ENCODE results near the gene MYH10.

The MYH10 gene

GRCh38 chr17:8588877-8589554 lies 41.5 kb downstream of the MYH10 start (continued):
- TF ChIP-seq ZNF639 (tag by site-specific recombination; IDR thresholded peaks at IDR 0.05) = no peak

- H3K4me3 ChIP-seq (ENCODE audit: low read depth, low read length) = no peak overlapping the region
- CTCF ChIA-PET = no interaction called here
- no peaks in the 10 kb centered on the region for H3K9me3 ChIP-seq (ENCODE audit: control insufficient read depth, insufficient read depth, low read depth, low read length)
- TF ChIP-seq ZNF830 (tag by site-specific recombination; IDR thresholded peaks at IDR 0.05; ENCODE audit: low read depth) = no peak
- no peak for TF ChIP-seq ZNF639 (tag by site-specific recombination; IDR thresholded peaks at IDR 0.05)
- no peak for TF ChIP-seq ZSCAN4 (tag by site-specific recombination; IDR thresholded peaks at IDR 0.05)
- no peak for TF ChIP-seq TSHZ1 (tag by site-specific recombination; IDR thresholded peaks at IDR 0.05; ENCODE audit: borderline replicate concordance)
- no peak for TF ChIP-seq ELK4 (IDR thresholded peaks at IDR 0.05; ENCODE audit: borderline replicate concordance, low read depth, low read length)
- TF ChIP-seq ZNF37A (tag by site-specific recombination; IDR thresholded peaks at IDR 0.05) = no peak
- TF ChIP-seq SCRT1 (tag by site-specific recombination; IDR thresholded peaks at IDR 0.05; ENCODE audit: borderline replicate concordance) = no peak
- no peak for TF ChIP-seq ZNF121 (tag by site-specific recombination; IDR thresholded peaks at IDR 0.05)
- TF ChIP-seq PRDM1 (tag by site-specific recombination; IDR thresholded peaks at IDR 0.05) = no peak
- TF ChIP-seq ZNF654 (tag by site-specific recombination; IDR thresholded peaks at IDR 0.05; ENCODE audit: low read depth) = no peak
- TF ChIP-seq MYNN (tag by site-specific recombination; IDR thresholded peaks at IDR 0.05; ENCODE audit: borderline replicate concordance) = no peak
- TF ChIP-seq ZNF423 (tag by site-specific recombination; IDR thresholded peaks at IDR 0.05) = no peak
- TF ChIP-seq ZNF132 (tag by site-specific recombination; IDR thresholded peaks at IDR 0.05; ENCODE audit: borderline replicate concordance) = no peak
- TF ChIP-seq YY2 (tag by site-specific recombination; IDR thresholded peaks at IDR 0.05) = no peak
- no peak for TF ChIP-seq ZNF292 (tag by site-specific recombination; IDR thresholded peaks at IDR 0.05; ENCODE audit: borderline replicate concordance, low read depth)
- no peak for TF ChIP-seq OSR2 (tag by site-specific recombination; IDR thresholded peaks at IDR 0.05)
- no peak for TF ChIP-seq ZNF658 (tag by site-specific recombination; IDR thresholded peaks at IDR 0.05)
- no peak for TF ChIP-seq ZNF777 (tag by site-specific recombination; IDR thresholded peaks at IDR 0.05; ENCODE audit: borderline replicate concordance)
- no peak for TF ChIP-seq OVOL3 (tag by site-specific recombination; IDR thresholded peaks at IDR 0.05)
- TF ChIP-seq ZNF350 (tag by site-specific recombination; IDR thresholded peaks at IDR 0.05) = no peak
- no peak overlapping the region for H3K27ac ChIP-seq (ENCODE audit: extremely low read depth, low read depth, low read length)
- H3K36me3 ChIP-seq (ENCODE audit: control insufficient read depth in 2 of 2, insufficient read depth in 1 of 2, low read length in 2 of 2) = peaks cover 4 to 19% of the 10 kb centered on the region in 2 experiments; a peak in 2 of 3 replicates
- H3K4me1 ChIP-seq (ENCODE audit: control insufficient read depth, insufficient read depth, low read length) = peaks cover 7% of the 10 kb centered on the region; the same call in 1 of the 2 replicates
- POLR2A ChIA-PET = no interaction called here
Measured at GRCh38 chr17:8586766-8587165, 43.8 kb downstream of the MYH10 start.
